ENCODE results near the gene HSD17B3.

DNA sequence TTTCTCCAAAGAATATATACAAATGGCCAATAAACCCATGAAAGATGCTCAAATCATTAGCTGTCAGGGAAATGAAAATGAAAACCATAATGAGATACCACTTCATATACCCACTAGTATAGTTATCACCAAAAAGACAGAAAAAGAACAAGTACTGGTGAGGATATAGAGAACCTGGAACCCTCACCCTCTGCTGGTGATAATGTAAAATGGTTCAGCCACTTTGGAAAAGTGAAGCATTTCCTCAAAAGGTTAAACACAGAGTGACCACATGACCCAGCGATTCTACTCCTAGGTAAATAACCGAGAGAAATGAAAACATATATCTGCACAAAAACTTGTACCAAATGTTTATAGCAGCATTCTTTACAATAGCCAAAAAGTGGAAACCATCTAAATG, 72.0 kb downstream of the HSD17B3 start:
- TF ChIP-seq, protein P1, sequence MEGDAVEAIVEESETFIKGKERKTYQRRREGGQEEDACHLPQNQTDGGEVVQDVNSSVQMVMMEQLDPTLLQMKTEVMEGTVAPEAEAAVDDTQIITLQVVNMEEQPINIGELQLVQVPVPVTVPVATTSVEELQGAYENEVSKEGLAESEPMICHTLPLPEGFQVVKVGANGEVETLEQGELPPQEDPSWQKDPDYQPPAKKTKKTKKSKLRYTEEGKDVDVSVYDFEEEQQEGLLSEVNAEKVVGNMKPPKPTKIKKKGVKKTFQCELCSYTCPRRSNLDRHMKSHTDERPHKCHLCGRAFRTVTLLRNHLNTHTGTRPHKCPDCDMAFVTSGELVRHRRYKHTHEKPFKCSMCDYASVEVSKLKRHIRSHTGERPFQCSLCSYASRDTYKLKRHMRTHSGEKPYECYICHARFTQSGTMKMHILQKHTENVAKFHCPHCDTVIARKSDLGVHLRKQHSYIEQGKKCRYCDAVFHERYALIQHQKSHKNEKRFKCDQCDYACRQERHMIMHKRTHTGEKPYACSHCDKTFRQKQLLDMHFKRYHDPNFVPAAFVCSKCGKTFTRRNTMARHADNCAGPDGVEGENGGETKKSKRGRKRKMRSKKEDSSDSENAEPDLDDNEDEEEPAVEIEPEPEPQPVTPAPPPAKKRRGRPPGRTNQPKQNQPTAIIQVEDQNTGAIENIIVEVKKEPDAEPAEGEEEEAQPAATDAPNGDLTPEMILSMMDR (IDR thresholded peaks at IDR 0.05): no peak
- no peak for TF ChIP-seq ZFX (IDR thresholded peaks at IDR 0.05; ENCODE audit: borderline replicate concordance)

All from 22Rv1 (cell line).